Cortex of kidney (tissue), 1 donor: ENCODE measurements around the gene VPS39.

Experiments used
- DNase-seq: peaks from one replicate; lab custom pipeline; 2025; lab: John Stamatoyannopoulos, UW

VPS39 gene

GRCh38 chr15:42128476-42128875 is 79.6 kb downstream of the VPS39 start:
- no peak for DNase-seq

DNA sequence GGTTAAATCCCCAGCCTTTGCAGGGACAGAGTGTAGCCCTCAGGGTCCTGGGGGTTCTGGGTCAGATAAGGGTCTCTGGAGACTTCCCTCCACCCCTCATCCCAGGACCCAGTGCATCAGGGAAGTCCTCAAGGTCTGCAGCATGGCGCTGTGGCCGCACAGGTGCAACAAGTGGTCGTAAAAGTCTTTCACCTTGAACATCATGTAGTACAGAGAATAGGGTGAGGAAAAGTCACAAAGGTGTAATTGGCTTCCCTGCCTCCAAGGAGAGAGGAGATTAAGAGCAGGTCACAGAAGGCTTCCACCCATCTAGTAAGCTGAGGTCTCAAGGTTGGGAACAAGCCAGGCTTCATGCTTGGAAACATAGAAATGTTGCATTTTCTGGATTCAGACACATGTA is 84.6 kb downstream of the VPS39 start:
- no peak for DNase-seq

DNA sequence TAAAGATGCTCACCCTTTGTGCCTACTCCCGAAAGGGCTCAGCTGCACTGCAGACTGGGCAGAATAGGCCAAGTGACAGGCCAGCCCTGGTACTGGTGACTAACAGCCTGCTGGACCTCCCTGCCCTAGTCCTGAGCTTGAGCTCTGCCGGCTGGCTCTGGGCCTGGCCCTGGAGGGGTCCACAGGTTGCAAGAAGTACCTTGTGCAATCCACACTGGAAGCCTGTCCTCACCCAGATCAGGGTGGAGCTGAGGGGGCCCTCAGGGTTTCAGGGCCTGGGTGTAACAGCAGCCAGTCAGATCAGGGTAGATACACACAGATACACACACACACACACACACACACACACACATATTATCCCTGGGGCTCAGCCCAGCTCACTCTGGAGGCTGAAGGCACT is 86.4 kb downstream of the VPS39 start:
- no peak for DNase-seq

DNA sequence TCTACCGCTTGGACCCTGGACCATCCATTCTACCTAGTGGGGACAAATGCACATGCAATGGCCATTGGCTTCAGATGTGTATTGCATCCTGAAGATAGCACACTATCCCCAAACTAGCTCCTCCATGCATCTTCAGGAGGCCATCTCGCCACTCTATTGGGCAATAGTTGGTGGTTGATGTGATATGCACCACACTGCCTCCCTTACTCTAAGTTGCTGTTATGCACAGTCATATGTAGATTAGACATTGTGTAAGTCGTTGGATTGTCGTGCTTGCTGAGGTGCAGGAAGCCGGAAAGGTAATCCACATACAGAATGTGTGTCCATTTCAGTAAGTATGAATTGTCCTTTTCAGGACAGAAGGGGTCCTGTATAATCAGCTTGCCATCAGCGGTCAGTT is 87.1 kb downstream of the VPS39 start:
- no peak for DNase-seq

- DNase-seq = no peak
Measured at GRCh38 chr15:42120285-42120684, 87.8 kb downstream of the VPS39 start.

DNA sequence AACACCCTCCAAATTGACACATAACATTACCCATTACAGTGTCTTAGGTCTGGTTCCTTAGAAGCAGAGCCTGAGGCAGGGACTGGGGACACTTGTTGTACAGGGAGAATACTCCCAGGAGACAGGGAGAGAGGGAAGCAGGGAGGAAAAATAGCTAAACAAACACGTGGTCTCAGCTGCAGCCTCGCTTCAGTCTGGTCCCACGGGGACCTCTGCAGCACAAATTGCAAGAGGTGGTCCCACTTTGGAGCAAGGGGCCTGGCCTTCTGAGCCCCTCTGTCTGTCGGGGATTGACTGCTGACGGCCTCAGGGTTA is 88.7 kb downstream of the VPS39 start:
- no peak for DNase-seq

GRCh38 chr15:42118650-42119445 is 89.3 kb downstream of the VPS39 start:
- DNase-seq = no peak

DNA sequence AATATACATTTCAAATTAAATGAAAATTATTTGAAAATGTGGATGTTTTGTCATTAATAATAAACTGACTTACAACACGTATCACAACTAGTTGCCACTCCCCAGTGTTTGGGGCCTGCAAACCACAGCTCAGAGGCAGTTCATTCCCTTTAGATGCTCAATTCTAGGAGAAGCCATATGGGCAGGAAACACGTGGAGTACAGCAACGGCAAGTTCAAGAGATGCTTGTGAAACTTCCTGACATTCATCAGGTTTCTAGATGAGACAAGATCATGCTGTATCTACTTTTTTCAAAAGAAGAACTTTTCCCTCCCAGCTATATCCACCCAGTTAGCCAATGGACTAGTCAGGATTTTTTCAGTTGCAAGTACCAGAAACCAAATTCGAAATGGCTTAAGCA is 96.2 kb downstream of the VPS39 start:
- no peak for DNase-seq

DNA sequence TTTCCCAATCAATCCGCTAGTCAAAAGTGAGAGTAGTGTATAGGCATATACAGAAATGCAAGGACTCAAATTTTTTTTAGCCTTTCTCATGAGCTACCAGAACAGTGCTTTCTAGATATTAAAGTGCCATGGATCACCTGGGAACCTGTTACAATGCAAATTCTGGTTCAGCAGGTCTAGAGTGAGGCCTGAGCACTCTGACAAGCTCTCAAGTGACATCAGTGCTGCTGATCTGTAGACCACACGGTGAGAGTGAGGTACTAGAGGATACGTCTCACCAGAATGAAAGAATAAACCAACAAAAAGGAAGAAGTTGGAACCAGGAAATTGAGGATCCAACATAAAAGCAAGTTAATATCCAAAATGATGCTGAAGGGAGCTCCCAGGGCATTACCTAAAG is 97.7 kb downstream of the VPS39 start:
- no peak for DNase-seq

- no peak for DNase-seq
Measured at GRCh38 chr15:42108806-42109205, 99.3 kb downstream of the VPS39 start.
